ENCODE results near the gene HS6ST3. TPM values are rescaled to one million over a fixed set of nuclear protein-coding genes. Genes with fewer than 3 reads are reported as not detected.

The HS6ST3 gene
- total and polyA plus RNA-seq, 2 donors from 2014 or later: 0.47 to 1.2 TPM

GRCh38 chr13:96178759-96179158, 88.9 kb downstream of the HS6ST3 start:
- no peak for TF ChIP-seq CTCF (IDR thresholded peaks at IDR 0.05; ENCODE audit: borderline replicate concordance, extremely low read depth, insufficient read depth)
- Histone ChIP-seq H3K27ac (ENCODE audit: low read depth in 2 of 2, low read length in 2 of 2) (no peak overlapping the region), H3K4me1 (ENCODE audit: control insufficient read depth in 2 of 3, insufficient read depth in 2 of 3, low read depth in 1 of 3, low read length in 3 of 3) (no peaks in the 10 kb centered on the region), H3K36me3 (ENCODE audit: control insufficient read depth in 2 of 3, insufficient read depth in 3 of 3, low read length in 3 of 3) (no peaks in the 10 kb centered on the region), H3K9ac (ENCODE audit: low read length in 3 of 3) (no peak overlapping the region), H3K27me3 (ENCODE audit: control insufficient read depth, insufficient read depth, low read length) (no peaks in the 10 kb centered on the region), H3K4me3 (ENCODE audit: low read length in 3 of 3) (no peak overlapping the region), H3K9me3 (ENCODE audit: control insufficient read depth in 2 of 3, insufficient read depth in 1 of 3, low read length in 3 of 3) (no peaks in the 10 kb centered on the region)
- DNase-seq (no peak), FAIRE-seq (no peak)
- intact Hi-C loops (cut with DNase I): no loop called here

GRCh38 chr13:96179309-96179708, 89.4 kb downstream of the HS6ST3 start:
- H3K4me1 ChIP-seq (ENCODE audit: control insufficient read depth in 2 of 3, insufficient read depth in 2 of 3, low read depth in 1 of 3, low read length in 3 of 3): no peaks in the 10 kb centered on the region
- intact Hi-C loops (cut with DNase I): no loop called here
- no peak for FAIRE-seq

GRCh38 chr13:96181911-96182310, 92.0 kb downstream of the HS6ST3 start:
- Histone ChIP-seq H3K4me1 (ENCODE audit: control insufficient read depth in 2 of 3, insufficient read depth in 2 of 3, low read depth in 1 of 3, low read length in 3 of 3) (no peaks in the 10 kb centered on the region), H3K36me3 (ENCODE audit: control insufficient read depth in 2 of 3, insufficient read depth in 3 of 3, low read length in 3 of 3) (no peaks in the 10 kb centered on the region), H3K9ac (ENCODE audit: low read length in 3 of 3) (no peak overlapping the region), H3K27me3 (ENCODE audit: control insufficient read depth, insufficient read depth, low read length) (no peaks in the 10 kb centered on the region), H3K9me3 (ENCODE audit: control insufficient read depth in 2 of 3, insufficient read depth in 1 of 3, low read length in 3 of 3) (no peaks in the 10 kb centered on the region), H3K27ac (ENCODE audit: low read depth in 2 of 2, low read length in 2 of 2) (no peak overlapping the region), H3K4me3 (ENCODE audit: low read length in 3 of 3) (no peak overlapping the region)
- DNase-seq: peak in 2 of 5 donors; percentile 27 to 72
- no peak for FAIRE-seq
- no peak for TF ChIP-seq CTCF (IDR thresholded peaks at IDR 0.05; ENCODE audit: borderline replicate concordance, extremely low read depth, insufficient read depth)
- intact Hi-C loops (cut with DNase I): no loop called here

More at GRCh38 chr13:96179309-96179708, 89.4 kb downstream of the HS6ST3 start:
- Histone ChIP-seq H3K4me3 (ENCODE audit: low read length in 3 of 3) (no peak overlapping the region), H3K27ac (ENCODE audit: low read depth in 2 of 2, low read length in 2 of 2) (no peak overlapping the region), H3K9me3 (ENCODE audit: control insufficient read depth in 2 of 3, insufficient read depth in 1 of 3, low read length in 3 of 3) (no peaks in the 10 kb centered on the region), H3K27me3 (ENCODE audit: control insufficient read depth, insufficient read depth, low read length) (no peaks in the 10 kb centered on the region), H3K9ac (ENCODE audit: low read length in 3 of 3) (no peak overlapping the region), H3K36me3 (ENCODE audit: control insufficient read depth in 2 of 3, insufficient read depth in 3 of 3, low read length in 3 of 3) (no peaks in the 10 kb centered on the region)
- no peak for DNase-seq
- no peak for TF ChIP-seq CTCF (IDR thresholded peaks at IDR 0.05; ENCODE audit: borderline replicate concordance, extremely low read depth, insufficient read depth)

- no peaks in the 10 kb centered on the region for H3K36me3 ChIP-seq (ENCODE audit: control insufficient read depth in 2 of 3, insufficient read depth in 3 of 3, low read length in 3 of 3)
- DNase-seq (no peak), FAIRE-seq (no peak)
- no peaks in the 10 kb centered on the region for H3K9me3 ChIP-seq (ENCODE audit: control insufficient read depth in 2 of 3, insufficient read depth in 1 of 3, low read length in 3 of 3)
- no peak overlapping the region for H3K9ac ChIP-seq (ENCODE audit: low read length in 3 of 3)
- H3K27me3 ChIP-seq (ENCODE audit: control insufficient read depth, insufficient read depth, low read length): no peaks in the 10 kb centered on the region
- no peaks in the 10 kb centered on the region for H3K4me1 ChIP-seq (ENCODE audit: control insufficient read depth in 2 of 3, insufficient read depth in 2 of 3, low read depth in 1 of 3, low read length in 3 of 3)
- TF ChIP-seq CTCF (IDR thresholded peaks at IDR 0.05; ENCODE audit: borderline replicate concordance, extremely low read depth, insufficient read depth): no peak
- H3K27ac ChIP-seq (ENCODE audit: low read depth in 2 of 2, low read length in 2 of 2): no peak overlapping the region
- intact Hi-C loops (cut with DNase I): no loop called here
- H3K4me3 ChIP-seq (ENCODE audit: low read length in 3 of 3): no peak overlapping the region
These were observed 95.9 kb downstream of the HS6ST3 start for GRCh38 chr13:96185818-96186217.
